ENCODE results near the gene LLGL2. TPM values are rescaled to one million over a fixed set of nuclear protein-coding genes. Genes with fewer than 3 reads are reported as not detected.

The LLGL2 gene
- total RNA-seq, 1 experiment from 2014 or later = 42.5 TPM

DNA sequence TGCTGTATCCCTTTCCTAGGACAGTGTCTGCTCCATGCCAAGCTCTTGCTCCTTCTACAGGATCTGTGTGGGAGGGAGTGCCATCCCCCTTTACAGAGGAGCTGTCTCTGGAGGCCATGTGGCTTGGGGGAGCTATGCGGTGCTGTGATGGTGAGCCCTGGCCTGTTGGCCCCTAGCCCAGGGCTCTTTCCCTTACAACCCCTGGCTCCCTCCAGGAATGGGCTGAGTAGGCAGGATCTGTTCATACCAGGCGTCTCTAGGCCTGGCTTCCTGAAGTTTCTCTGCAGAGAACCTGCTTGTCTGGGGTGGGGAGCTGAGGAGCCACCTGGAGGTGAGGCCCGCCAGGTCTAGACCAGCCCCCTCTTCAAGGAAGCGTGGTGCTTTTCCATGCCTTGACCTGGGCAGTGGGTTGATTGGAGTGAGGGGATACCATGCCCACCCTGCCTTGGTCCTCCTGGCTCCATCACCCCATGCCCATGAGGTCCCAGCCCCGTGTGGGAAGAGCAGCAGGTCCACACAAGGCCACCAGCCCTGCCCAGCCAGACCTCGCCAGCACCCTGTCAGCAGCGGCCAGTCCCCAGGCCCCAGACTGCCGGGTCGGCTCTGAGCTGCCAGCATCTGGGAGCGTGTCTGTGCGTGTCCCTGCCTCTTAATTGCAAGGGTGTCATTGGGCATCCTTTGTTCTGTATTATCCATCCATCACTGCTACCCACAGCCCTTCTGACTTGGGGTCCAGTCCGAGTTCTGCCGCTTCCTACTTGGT, 14.7 kb downstream of the LLGL2 start:
- in situ Hi-C loops (cut with HindIII; ENCODE audit: low pct_unique_long_range_greater_than_20kb, low sequenced_read_pairs) = no loop called here
- no peak for DNase-seq (ENCODE audit: low read depth)

- in situ Hi-C loops (cut with HindIII; ENCODE audit: low pct_unique_long_range_greater_than_20kb, low sequenced_read_pairs) = no loop called here
- no peak for DNase-seq (ENCODE audit: low read depth)
These were observed 15.5 kb downstream of the LLGL2 start for GRCh38 chr17:75540923-75541503.

DNA sequence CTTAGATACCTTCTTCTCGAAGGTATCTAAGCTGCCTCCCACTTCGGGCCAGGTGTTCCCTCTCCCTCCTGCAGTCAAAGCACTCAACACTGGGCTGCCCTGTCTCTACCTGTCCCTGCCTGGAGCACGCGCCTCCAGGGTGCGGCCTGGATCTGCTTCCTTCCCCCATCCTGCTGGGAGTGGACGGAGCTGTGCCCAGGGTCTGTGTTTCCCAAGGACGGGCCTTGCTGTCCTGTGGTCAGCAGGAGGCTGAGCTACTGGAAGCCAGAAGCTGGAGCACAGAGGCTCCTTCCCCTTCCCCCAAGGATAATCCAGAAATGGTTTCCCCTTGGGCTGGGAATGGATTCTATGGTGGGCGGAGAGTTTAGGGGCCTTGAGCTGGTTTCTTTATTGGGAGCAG, 16.7 kb downstream of the LLGL2 start:
- in situ Hi-C loops (cut with HindIII; ENCODE audit: low pct_unique_long_range_greater_than_20kb, low sequenced_read_pairs) = no loop called here
- no peak for DNase-seq (ENCODE audit: low read depth)

GRCh38 chr17:75542728-75543336, 17.3 kb downstream of the LLGL2 start:
- no peak for DNase-seq (ENCODE audit: low read depth)
- in situ Hi-C loops (cut with HindIII; ENCODE audit: low pct_unique_long_range_greater_than_20kb, low sequenced_read_pairs) = no loop called here

DNA sequence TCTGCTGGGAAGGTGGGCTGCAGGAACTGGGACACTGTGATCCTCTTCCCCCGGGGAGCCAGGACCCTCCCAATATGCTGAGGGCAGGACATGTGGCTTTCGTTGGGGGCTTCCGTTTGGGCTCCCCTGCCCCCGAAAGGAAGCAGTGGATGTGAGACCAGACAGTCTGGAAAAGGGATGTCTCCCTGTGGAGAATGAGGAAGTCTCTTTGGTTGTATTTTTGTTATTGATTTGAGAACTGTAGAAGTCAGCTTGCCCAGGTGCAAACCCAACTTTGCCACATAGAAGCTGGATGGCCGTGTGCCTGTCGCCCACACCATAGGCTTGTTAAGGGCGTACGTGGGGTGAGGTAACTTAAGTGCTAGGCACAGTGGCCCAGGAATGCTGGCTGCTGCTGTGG, 18.8 kb downstream of the LLGL2 start:
- DNase-seq (ENCODE audit: low read depth) = no peak
- in situ Hi-C loops (cut with HindIII; ENCODE audit: low pct_unique_long_range_greater_than_20kb, low sequenced_read_pairs) = no loop called here

GRCh38 chr17:75546181-75546580, 20.7 kb downstream of the LLGL2 start:
- in situ Hi-C loops (cut with HindIII; ENCODE audit: low pct_unique_long_range_greater_than_20kb, low sequenced_read_pairs) = no loop called here
- DNase-seq (ENCODE audit: low read depth) = no peak

DNA sequence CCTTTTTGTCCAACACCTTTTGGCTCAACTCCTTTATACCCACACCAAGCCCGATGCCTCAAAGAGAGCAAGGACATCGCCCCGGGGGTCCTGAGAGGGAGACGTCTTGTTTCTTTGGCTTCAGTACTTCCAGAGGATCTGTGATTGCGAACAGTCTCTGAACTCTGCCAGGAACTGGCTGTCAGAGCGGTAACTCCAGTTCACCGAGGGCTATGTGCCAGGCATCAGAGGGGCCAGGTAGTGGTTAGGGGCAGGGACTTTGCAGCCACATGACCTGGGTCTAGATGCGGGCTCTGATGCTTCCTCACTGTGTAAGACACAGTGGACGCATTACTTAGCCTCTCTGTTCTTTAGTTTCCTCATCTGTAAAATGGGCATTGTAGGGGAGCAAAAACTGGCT, 21.6 kb downstream of the LLGL2 start:
- in situ Hi-C loops (cut with HindIII; ENCODE audit: low pct_unique_long_range_greater_than_20kb, low sequenced_read_pairs) = no loop called here
- no peak for DNase-seq (ENCODE audit: low read depth)

DNA sequence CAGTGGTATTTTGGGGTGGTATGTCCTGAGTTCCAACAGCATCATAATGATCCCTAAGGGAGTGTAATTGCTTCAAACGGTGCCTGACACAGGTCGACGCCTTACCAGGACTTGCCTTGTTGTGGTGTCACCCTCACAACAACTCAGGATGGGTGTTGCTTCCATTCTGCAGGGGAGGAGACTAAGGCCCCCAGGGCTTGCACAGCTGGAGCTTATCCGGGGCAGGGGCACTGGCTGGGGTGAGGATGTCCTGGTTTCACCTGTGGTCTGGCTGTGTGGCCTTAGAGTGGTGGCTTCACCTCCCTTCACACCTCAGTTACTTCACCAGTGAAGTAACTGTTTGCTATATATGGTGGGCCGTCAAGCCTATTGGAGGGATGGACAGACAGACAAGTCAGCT, 23.3 kb downstream of the LLGL2 start:
- in situ Hi-C loops (cut with HindIII; ENCODE audit: low pct_unique_long_range_greater_than_20kb, low sequenced_read_pairs) = no loop called here
- DNase-seq (ENCODE audit: low read depth) = no peak

- peak; percentile 16 for DNase-seq (ENCODE audit: low read depth)
- in situ Hi-C loops (cut with HindIII; ENCODE audit: low pct_unique_long_range_greater_than_20kb, low sequenced_read_pairs) = no loop called here
These were observed 24.0 kb downstream of the LLGL2 start for GRCh38 chr17:75549246-75550138.

GRCh38 chr17:75550139-75550465, 24.6 kb downstream of the LLGL2 start:
- no peak for DNase-seq (ENCODE audit: low read depth)
- in situ Hi-C loops (cut with HindIII; ENCODE audit: low pct_unique_long_range_greater_than_20kb, low sequenced_read_pairs) = no loop called here

GRCh38 chr17:75551266-75551665, 25.8 kb downstream of the LLGL2 start:
- DNase-seq (ENCODE audit: low read depth) = peak; percentile 20
- in situ Hi-C loops (cut with HindIII; ENCODE audit: low pct_unique_long_range_greater_than_20kb, low sequenced_read_pairs) = no loop called here

- DNase-seq (ENCODE audit: low read depth) = no peak
- in situ Hi-C loops (cut with HindIII; ENCODE audit: low pct_unique_long_range_greater_than_20kb, low sequenced_read_pairs) = no loop called here
These were observed 27.2 kb downstream of the LLGL2 start for GRCh38 chr17:75552425-75553294.

- in situ Hi-C loops (cut with HindIII; ENCODE audit: low pct_unique_long_range_greater_than_20kb, low sequenced_read_pairs) = no loop called here
- no peak for DNase-seq (ENCODE audit: low read depth)
These were observed 28.0 kb downstream of the LLGL2 start for GRCh38 chr17:75553295-75554110.

- no peak for DNase-seq (ENCODE audit: low read depth)
- in situ Hi-C loops (cut with HindIII; ENCODE audit: low pct_unique_long_range_greater_than_20kb, low sequenced_read_pairs) = no loop called here
These were observed 30.2 kb downstream of the LLGL2 start for GRCh38 chr17:75555679-75556153.

DNA sequence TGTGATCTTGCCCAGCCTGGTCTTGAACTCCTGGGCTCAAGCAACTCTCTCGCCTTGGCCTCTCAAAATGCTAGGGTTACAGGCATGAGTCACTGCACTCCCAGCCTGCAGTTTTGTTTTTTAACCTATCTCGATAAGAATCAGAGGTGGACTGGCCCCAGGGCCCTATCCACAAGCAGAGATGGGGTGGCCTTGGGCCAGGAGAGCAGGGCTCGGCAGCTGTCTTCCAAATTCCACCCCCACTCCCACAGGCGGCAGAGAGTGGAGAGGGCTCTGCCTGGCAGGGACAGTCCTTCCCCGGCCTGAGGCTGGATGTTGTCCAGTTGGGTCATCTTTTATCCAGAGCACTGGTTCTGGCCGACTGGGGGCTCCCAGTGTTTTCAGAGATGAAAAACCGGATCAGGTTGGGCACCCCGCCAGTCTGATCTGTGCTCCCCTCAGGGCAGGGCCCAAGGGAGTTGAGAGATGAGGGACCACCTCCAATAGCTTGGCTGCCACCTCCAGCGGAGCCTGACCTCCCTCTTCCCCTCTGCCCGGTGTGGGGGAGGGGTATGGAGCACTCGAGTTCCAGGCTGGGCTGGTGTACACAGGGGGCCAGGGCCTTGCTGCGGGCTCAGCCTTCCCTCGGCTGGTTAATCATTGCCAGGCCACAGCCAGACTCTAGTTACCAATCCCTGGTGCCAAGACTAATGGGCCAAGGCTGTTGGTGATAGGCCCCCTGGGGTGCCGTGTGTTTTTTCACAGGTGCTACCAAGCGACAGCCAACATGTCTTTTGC, 31.8 kb downstream of the LLGL2 start:
- in situ Hi-C loops (cut with HindIII; ENCODE audit: low pct_unique_long_range_greater_than_20kb, low sequenced_read_pairs) = no loop called here
- peak; percentile 97 for DNase-seq (ENCODE audit: low read depth)

DNA sequence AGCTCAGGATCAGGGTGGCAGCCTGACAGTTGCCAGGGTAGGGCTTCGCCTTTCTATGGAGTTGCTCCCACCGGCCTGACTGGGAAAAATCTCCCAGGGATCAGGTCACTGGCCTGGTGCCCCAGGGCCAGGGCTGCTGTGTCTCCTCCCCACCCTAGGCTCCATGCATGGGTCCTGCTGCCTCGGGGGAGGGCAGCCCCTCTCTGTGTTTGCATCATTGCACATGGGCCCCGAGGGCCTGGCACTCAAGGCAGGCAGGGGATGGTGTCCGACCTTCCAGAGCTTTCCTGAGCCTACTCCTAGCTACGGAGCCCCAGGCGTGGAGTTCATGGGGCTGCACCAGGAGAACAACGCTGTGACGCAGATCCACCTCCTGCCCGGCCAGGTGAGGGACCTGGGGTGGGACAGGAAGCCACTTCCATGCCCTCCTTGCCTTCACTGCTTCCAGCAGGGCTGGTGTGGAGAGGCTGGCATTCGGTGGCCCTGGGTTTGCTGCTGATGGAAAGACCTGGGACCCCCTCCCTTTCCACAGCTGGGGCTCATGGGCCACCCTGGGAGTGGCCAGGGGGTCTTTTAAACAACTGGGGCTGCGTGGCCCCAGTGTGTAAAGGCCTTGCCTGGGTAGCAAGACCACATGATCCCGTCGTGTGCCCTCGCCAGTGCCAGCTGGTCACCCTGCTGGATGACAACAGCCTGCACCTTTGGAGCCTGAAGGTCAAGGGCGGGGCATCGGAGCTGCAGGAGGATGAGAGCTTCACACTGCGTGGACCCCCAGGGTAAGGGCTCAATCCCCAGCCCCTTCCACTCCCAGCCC, 32.6 kb downstream of the LLGL2 start:
- DNase-seq (ENCODE audit: low read depth) = no peak
- in situ Hi-C loops (cut with HindIII; ENCODE audit: low pct_unique_long_range_greater_than_20kb, low sequenced_read_pairs) = no loop called here

Data from Caki2 (cell line).